Neural progenitor cell (in vitro differentiated cells): ENCODE measurements around the gene NEU1.

Source experiments
- EZH2 ChIP-seq: fragments of 200-600 bp; sonication (generic); IDR thresholded peaks from 2 replicates; pipeline ENCODE4 v1.6.1; 2017; ENCODE audit warnings: antibody characterized with exemption, mild to moderate bottlenecking, moderate library complexity
- EZH2phosphoT487 ChIP-seq: fragments of 200-600 bp; sonication (generic); IDR thresholded peaks from 2 replicates; pipeline ENCODE4 v1.6.1; 2017; ENCODE audit warnings: antibody characterized with exemption

DNA sequence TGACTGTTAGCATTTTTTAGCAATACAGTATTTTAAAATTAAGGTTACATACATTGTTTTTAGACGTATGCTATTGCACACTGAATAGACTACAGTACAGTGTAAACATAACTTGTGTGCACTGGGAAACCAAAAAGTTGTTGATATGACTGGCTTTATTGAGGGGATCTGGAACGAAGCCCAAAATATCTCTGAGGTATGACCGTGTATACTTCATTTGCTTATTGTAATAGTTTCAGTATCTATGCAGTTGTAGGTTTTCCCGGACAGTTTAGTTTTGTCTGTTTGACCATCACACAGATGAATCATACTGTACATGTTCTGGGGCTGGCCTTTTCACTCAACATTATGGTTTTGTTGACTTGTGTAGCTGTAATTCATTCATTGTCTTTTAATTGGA is 46.2 kb upstream of the NEU1 start:
- no peak for TF ChIP-seq EZH2phosphoT487
- no peak for TF ChIP-seq EZH2
